GM19397 (cell line): ENCODE results near the gene PTTG2.

Experiments
- ATAC-seq: cut with Tn5 transposase; IDR thresholded peaks from one replicate; pipeline ENCODE4 v1.9.1; 2021; ENCODE audit warnings: mild to moderate bottlenecking, moderate library complexity; ENCODE audit not compliant: unreplicated experiment

PTTG2 gene

DNA sequence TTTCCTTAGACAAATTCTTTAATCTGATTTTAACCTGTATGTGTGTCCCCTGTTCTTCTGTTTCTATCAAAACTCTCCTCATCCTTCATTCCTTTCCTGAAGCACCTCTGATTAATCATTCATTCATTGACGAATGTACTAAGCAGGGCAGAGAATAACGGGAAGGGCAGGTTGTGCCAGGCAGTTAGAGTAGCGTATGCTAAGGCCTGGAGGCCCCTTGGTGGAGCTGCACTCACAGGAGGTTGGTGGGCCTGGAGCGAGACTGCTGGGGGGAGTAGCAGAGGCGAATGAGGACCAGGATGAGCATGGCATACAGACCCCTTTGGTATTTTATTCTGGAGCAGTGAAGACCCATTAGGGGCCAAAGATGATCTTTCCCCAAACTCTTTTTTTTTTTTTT, 22.5 kb downstream of the PTTG2 start:
- ATAC-seq, result no peak

GRCh38 chr4:37983951-37984350, 23.8 kb downstream of the PTTG2 start:
- no peak for ATAC-seq

GRCh38 chr4:37985730-37986275, 25.6 kb downstream of the PTTG2 start:
- no peak for ATAC-seq

GRCh38 chr4:37988670-37989069, 28.5 kb downstream of the PTTG2 start:
- ATAC-seq, result no peak

DNA sequence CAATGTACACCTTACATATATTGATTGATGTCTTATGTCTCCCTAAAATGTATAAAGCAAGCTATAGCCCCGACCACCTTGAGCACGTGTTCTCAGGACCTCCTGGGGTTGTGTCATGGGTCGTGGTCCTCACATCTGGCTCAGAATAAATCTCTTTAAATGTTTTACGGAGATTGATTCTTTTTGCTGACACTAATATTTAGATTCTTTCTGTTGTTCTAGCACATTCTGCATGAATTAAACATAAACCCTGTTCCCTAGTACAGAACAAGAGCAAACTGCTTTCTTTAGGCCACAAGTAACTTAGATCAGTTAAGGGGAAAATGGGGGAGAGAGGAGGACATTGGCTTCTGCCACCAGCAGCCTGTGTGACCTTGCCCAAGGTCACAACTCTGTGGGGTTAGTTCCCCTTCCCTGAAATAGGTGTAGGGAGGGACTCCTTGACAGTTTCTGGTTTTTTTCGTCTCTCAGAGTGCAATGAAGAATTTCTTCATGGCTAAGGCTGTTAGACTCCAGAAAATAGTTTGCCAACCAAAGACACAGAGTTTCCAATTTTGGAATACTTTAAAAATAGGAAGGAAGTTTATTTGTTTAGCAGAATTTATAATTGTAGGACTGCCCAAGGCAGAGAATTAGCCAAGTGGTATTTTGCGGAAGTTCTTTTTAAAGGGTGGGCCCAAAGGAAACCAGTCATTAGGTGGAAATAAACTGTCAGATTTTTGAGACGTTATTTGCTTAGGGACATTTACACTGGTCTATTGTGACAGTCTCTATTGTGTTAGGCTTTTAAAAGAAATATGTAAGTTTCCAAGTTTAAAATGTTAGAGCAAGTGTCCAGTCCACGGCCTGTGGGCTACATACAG, 29.4 kb downstream of the PTTG2 start:
- ATAC-seq, result no peak

- no peak for ATAC-seq
Observed at GRCh38 chr4:37990731-37991245, 30.6 kb downstream of the PTTG2 start.

GRCh38 chr4:37991623-37992410, 31.6 kb downstream of the PTTG2 start:
- no peak for ATAC-seq

DNA sequence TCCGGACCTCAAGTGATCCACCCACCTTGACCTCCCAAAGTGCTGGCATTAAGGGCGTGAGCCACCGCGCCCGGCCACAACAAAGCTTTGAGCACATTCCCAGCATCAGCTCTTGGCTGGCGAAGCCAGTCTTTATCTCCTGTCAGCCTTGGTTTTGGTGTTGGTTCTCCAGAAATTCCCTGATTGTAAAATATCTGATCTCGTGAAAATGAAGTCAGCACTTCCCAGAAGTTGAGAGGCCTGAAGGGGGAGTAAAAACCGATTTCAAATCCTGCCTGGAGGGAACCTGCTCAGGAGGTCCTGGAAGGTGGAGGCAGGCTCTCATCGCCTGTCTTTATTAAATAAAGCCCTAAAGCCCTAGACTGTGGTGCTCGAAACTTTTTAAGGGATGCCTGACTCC, 33.6 kb downstream of the PTTG2 start:
- no peak for ATAC-seq

GRCh38 chr4:37994569-37994968, 34.4 kb downstream of the PTTG2 start:
- no peak for ATAC-seq

GRCh38 chr4:37995299-37995821, 35.2 kb downstream of the PTTG2 start:
- ATAC-seq, result no peak

- ATAC-seq, result no peak
Observed at GRCh38 chr4:37995981-37996775, 36.0 kb downstream of the PTTG2 start.

- no peak for ATAC-seq
Observed at GRCh38 chr4:37998226-37998625, 38.0 kb downstream of the PTTG2 start.

GRCh38 chr4:37999000-37999716, 39.0 kb downstream of the PTTG2 start:
- ATAC-seq, result no peak

- no peak for ATAC-seq
Observed at GRCh38 chr4:37999965-38000364, 39.8 kb downstream of the PTTG2 start.

- no peak for ATAC-seq
Observed at GRCh38 chr4:38001927-38002326, 41.7 kb downstream of the PTTG2 start.

GRCh38 chr4:38002451-38003071, 42.4 kb downstream of the PTTG2 start:
- no peak for ATAC-seq

GRCh38 chr4:38003102-38003501, 42.9 kb downstream of the PTTG2 start:
- ATAC-seq, result no peak

- no peak for ATAC-seq
Observed at GRCh38 chr4:38003628-38004027, 43.4 kb downstream of the PTTG2 start.

DNA sequence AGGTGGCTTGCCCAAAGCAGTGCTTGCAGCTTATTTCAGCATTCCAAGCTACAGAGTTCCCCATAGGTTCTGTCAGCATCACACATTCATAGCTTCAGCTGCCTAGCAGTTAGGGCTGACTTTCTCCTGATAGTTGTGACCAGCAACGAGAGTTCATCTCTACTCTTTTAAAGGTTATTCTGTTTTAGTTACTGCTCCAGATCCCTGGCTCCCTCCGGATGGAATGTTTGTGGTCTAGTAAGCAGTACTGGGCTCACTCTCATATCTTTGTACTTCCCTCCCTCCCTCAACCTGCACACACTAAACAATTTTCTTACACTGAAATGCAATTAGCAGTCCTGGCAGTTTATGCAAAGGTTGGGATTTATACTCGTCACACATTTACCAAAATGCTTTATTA, 43.9 kb downstream of the PTTG2 start:
- no peak for ATAC-seq
